Measurements from ENCODE around the gene MRPL58.

The MRPL58 gene

DNA sequence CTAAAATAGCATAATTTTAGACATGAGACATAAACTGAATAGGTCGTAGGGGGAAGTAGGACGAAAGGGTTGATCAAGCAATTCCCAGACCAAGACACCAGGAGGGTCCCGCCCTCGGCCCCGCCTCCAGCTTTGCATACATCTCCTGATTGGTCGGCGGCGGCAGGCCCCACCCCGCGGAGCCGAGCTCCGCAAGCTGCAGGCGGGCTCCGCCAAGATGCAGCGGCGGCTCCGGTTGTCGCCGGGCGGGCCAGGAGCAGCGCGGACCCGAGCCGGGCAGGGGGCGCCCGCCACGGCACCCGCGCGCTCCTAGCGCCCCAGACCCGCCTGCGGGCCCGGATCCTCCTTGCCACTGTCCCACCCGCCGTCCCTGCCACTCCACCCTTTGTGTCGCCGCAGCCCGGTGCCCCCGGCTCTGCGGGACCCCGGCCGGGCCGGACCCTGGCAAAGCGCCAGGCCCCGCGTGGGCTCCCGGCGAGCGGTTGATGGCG, 25.0 kb upstream of the MRPL58 start, which contains the start of gene CDR2L:
CDR2L (plus strand) TSS at position 215 of the 491 bp plus-strand sequence. CDS start 412 bp downstream, outside the sequence.
- Histone ChIP-seq H4K20me1 (ENCODE audit: insufficient read depth, low read length, poor library complexity, severe bottlenecking) (no peaks in the 10 kb centered on the region), H2AFZ (ENCODE audit: low read length) (peak within 1 kb of the TSS; percentile 75; the same call in 1 of the 2 replicates), H3F3A (ENCODE audit: low read depth) (no peaks in the 10 kb centered on the region), H3K4me3 (ENCODE audit: low read length, poor library complexity, severe bottlenecking) (peak within 1 kb of the TSS; percentile 73), H3K4me1 (ENCODE audit: insufficient read depth, low read length, poor library complexity, severe bottlenecking) (peaks cover 9% of the 10 kb centered on the region), H3K4me2 (ENCODE audit: low read depth, low read length, poor library complexity, severe bottlenecking) (peak within 1 kb of the TSS; percentile 45), H3K27me3 (ENCODE audit: insufficient read depth, low read length, poor library complexity, severe bottlenecking) (peaks cover 14% of the 10 kb centered on the region), H3K9me2 (replicated peaks; ENCODE audit: low read depth, low read length) (no peaks in the 10 kb centered on the region), H3K79me2 (ENCODE audit: insufficient read depth, low read length) (no peaks in the 10 kb centered on the region), H3K9me3 (ENCODE audit: insufficient read depth, low read depth, low read length) (no peaks in the 10 kb centered on the region), H3K9ac (ENCODE audit: low read depth, low read length, poor library complexity, severe bottlenecking) (peak within 1 kb of the TSS; percentile 39), H3K36me3 (ENCODE audit: insufficient read depth, low read length) (no peaks in the 10 kb centered on the region)
- no peak for TF ChIP-seq EZH2phosphoT487 (IDR thresholded peaks at IDR 0.05; ENCODE audit: borderline replicate concordance)
- TF ChIP-seq, protein P1, sequence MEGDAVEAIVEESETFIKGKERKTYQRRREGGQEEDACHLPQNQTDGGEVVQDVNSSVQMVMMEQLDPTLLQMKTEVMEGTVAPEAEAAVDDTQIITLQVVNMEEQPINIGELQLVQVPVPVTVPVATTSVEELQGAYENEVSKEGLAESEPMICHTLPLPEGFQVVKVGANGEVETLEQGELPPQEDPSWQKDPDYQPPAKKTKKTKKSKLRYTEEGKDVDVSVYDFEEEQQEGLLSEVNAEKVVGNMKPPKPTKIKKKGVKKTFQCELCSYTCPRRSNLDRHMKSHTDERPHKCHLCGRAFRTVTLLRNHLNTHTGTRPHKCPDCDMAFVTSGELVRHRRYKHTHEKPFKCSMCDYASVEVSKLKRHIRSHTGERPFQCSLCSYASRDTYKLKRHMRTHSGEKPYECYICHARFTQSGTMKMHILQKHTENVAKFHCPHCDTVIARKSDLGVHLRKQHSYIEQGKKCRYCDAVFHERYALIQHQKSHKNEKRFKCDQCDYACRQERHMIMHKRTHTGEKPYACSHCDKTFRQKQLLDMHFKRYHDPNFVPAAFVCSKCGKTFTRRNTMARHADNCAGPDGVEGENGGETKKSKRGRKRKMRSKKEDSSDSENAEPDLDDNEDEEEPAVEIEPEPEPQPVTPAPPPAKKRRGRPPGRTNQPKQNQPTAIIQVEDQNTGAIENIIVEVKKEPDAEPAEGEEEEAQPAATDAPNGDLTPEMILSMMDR (conservative IDR thresholded peaks at IDR 0.05; ENCODE audit: low read length) = no peak

DNA sequence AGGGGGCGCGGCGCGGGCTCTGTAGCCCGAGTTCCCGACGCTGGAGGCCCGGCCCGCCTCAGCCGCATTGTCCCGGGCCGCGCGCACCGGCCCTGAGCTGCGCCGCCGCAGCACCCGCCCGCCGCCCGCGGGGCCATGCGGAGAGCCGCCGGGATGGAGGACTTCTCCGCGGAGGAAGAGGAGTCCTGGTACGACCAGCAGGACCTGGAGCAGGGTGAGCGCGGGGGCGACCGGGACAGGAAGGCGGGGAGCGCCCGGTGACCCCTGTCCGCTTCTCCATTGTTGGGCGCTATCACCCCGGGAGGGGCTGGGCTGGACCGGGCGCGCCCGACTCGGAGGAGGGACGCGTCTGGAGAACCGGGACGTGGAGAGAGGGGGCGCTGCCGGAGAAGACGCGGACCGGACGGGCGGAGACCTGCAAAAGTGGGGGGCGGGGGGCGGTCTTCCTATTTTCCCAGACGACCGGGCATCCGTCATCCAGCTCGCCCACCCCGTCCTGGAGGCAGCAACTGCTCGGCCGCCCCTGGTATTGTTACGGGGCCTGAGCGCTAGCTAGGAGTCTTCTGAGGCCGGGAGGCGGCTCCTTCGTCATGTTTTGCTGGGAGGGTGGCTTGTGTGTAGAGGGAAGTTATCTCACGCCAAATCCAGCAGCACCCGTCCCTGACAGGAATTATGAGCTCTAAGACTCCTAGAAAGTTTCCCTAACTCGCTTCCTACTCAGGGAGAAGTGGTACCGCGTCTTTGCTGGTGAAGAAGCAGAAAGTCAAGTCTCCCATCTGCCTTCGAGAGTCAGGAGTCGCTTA, 24.4 kb upstream of the MRPL58 start:
- no peaks in the 10 kb centered on the region for H3K9me2 ChIP-seq (replicated peaks; ENCODE audit: low read depth, low read length)
- peak overlapping the region; percentile 39 for H3K9ac ChIP-seq (ENCODE audit: low read depth, low read length, poor library complexity, severe bottlenecking)
- peak overlapping the region; percentile 75; the same call in 1 of the 2 replicates for H2AFZ ChIP-seq (ENCODE audit: low read length)
- H3F3A ChIP-seq (ENCODE audit: low read depth) = no peaks in the 10 kb centered on the region
- no peaks in the 10 kb centered on the region for H3K9me3 ChIP-seq (ENCODE audit: insufficient read depth, low read depth, low read length)
- TF ChIP-seq EZH2phosphoT487 (IDR thresholded peaks at IDR 0.05; ENCODE audit: borderline replicate concordance) = no peak
- TF ChIP-seq, protein P1 (conservative IDR thresholded peaks at IDR 0.05; ENCODE audit: low read length) = no peak
- no peaks in the 10 kb centered on the region for H3K79me2 ChIP-seq (ENCODE audit: insufficient read depth, low read length)
- H3K27me3 ChIP-seq (ENCODE audit: insufficient read depth, low read length, poor library complexity, severe bottlenecking) = peaks cover 14% of the 10 kb centered on the region
- peaks cover 6% of the 10 kb centered on the region for H3K4me1 ChIP-seq (ENCODE audit: insufficient read depth, low read length, poor library complexity, severe bottlenecking)
- peak overlapping the region; percentile 73 for H3K4me3 ChIP-seq (ENCODE audit: low read length, poor library complexity, severe bottlenecking)
- no peaks in the 10 kb centered on the region for H4K20me1 ChIP-seq (ENCODE audit: insufficient read depth, low read length, poor library complexity, severe bottlenecking)
- H3K4me2 ChIP-seq (ENCODE audit: low read depth, low read length, poor library complexity, severe bottlenecking) = peak overlapping the region; percentile 45
- no peaks in the 10 kb centered on the region for H3K36me3 ChIP-seq (ENCODE audit: insufficient read depth, low read length)

DNA sequence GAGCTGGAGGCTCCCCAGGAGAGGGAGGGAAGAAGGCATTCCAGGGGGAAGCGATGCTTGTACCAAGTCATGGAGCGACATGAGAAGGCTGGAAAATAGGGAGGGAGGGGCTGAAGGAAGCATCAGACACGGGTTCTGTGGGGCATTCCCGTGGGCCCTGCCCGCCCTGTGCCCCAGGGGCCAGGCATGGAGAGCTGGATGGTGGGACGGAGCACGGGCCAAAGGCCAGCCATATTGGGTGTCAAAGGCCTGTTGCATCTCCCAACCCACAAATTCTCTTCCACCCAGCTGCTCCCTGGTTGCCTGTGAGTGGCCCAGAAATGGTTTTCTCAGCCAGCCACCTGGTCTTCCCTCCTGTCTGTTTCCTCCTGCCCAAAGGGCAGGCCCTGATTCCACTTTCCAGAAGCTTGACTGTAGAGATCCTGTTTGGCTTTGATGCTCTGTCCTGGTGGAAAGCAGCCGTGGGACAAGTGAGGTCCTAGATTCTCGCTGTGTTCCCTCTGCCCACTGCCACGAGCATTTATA, 21.8 kb upstream of the MRPL58 start:
- no peak overlapping the region for H3K9ac ChIP-seq (ENCODE audit: low read depth, low read length, poor library complexity, severe bottlenecking)
- no peaks in the 10 kb centered on the region for H3K36me3 ChIP-seq (ENCODE audit: insufficient read depth, low read length)
- no peaks in the 10 kb centered on the region for H4K20me1 ChIP-seq (ENCODE audit: insufficient read depth, low read length, poor library complexity, severe bottlenecking)
- H2AFZ ChIP-seq (ENCODE audit: low read length) = no peak overlapping the region
- H3K9me2 ChIP-seq (replicated peaks; ENCODE audit: low read depth, low read length) = no peaks in the 10 kb centered on the region
- no peaks in the 10 kb centered on the region for H3K79me2 ChIP-seq (ENCODE audit: insufficient read depth, low read length)
- no peak overlapping the region for H3K4me3 ChIP-seq (ENCODE audit: low read length, poor library complexity, severe bottlenecking)
- H3K27me3 ChIP-seq (ENCODE audit: insufficient read depth, low read length, poor library complexity, severe bottlenecking) = peaks cover 14% of the 10 kb centered on the region
- H3F3A ChIP-seq (ENCODE audit: low read depth) = no peaks in the 10 kb centered on the region
- H3K9me3 ChIP-seq (ENCODE audit: insufficient read depth, low read depth, low read length) = no peaks in the 10 kb centered on the region
- no peak for TF ChIP-seq EZH2phosphoT487 (IDR thresholded peaks at IDR 0.05; ENCODE audit: borderline replicate concordance)
- TF ChIP-seq, protein P1 (conservative IDR thresholded peaks at IDR 0.05; ENCODE audit: low read length) = no peak
- H3K4me1 ChIP-seq (ENCODE audit: insufficient read depth, low read length, poor library complexity, severe bottlenecking) = peaks cover 6% of the 10 kb centered on the region
- no peak overlapping the region for H3K4me2 ChIP-seq (ENCODE audit: low read depth, low read length, poor library complexity, severe bottlenecking)
